Measurements from ENCODE around the gene HERC3.

GRCh38 chr4:88722276-88722780 lies 130.0 kb downstream of the HERC3 start:
- no peak for TF ChIP-seq CTCF (conservative IDR thresholded peaks at IDR 0.05; ENCODE audit: low read depth in 2 of 2)
- TF ChIP-seq EZH2 (IDR thresholded peaks at IDR 0.05; ENCODE audit: low read depth, unreplicated experiment) = no peak
- no peak for TF ChIP-seq EZH2phosphoT487 (IDR thresholded peaks at IDR 0.05; ENCODE audit: unreplicated experiment)
- no peak for TF ChIP-seq REST (IDR thresholded peaks at IDR 0.05; ENCODE audit: unreplicated experiment)
- no peak for TF ChIP-seq CREB1 (CRISPR knock-in tag; IDR thresholded peaks at IDR 0.05; ENCODE audit: low read depth)
